Activated CD8-positive, alpha-beta memory T cell treated with anti-CD3 and anti-CD28 coated beads for 1 hour (primary cell): Measurements from ENCODE around the gene BMP7.

Source experiments
- DNase-seq, 2 donors: peaks; one replicate each; pipeline ENCODE4 v3.0.0-alpha.2; 2020; ENCODE audit warnings: low read depth in 1 of 2; ENCODE audit errors: extremely low read depth in 1 of 2

BMP7 gene

DNA sequence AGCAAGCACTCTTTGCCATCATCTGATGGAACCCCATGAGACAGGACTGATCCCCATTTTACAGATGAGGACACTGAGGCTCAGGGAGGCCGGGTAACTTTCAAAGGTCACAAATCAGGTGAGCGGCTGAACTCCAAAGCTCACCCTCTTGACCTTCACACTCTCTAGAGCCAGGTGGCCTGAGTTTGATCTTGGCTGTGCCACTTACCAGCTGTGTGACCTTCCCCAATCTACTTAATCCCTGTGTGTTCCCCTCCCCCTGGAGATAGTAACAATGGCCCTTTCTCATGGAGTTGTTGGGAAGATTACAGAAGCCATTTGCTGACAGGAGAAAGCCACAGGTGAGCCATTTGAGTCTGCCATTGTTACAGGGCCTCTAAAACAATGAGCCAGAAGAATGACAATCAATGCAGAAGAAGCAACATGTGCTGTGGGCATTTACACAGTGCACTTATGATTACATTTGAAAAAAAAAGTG is 34.5 kb downstream of the BMP7 start:
- DNase-seq, result no peak

DNA sequence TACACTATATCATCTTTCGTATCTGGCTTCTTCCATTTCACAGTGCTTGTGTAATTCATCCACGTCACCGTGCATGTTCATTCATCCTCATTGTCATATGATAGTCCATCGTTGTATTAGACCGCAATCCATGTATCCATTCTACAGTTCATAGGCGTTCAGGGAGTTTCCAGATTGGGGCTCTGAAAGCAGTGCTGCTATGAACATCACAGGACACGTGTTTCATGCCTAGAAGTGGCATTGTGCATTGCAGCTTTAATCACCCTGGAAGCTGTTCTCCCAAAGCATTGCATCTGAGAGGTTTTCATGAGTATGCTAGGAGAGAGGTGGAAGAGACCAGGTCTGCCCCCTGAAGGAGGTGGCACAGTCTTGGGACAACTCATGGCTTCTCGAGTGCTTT is 35.3 kb downstream of the BMP7 start:
- DNase-seq, result no peak

DNA sequence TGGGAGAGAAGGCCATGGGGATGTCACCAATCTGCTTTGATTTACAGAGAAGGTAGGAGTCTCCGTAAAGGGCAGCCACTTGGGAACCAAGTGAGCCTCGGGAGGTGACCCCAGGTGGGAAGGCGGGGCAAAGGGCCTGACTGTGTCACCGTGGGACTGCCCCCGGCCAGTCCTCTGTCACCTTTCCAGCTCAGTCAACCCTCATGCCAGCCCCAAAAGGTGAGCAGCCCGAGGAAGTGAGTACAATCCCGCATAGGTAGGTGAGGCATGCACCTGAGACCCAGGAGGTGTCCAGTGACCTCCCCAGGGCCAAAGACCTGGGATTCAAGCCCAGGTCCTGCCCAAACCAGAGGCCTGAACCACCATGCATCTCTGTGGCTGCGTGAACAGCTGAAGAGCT is 36.2 kb downstream of the BMP7 start:
- no peak for DNase-seq

- DNase-seq, result no peak
Measured at GRCh38 chr20:57229490-57229889, 37.0 kb downstream of the BMP7 start.

- no peak for DNase-seq
Measured at GRCh38 chr20:57225830-57226229, 40.6 kb downstream of the BMP7 start.

GRCh38 chr20:57225197-57225733 is 41.2 kb downstream of the BMP7 start:
- DNase-seq, result no peak

- no peak for DNase-seq
Measured at GRCh38 chr20:57224641-57225138, 41.8 kb downstream of the BMP7 start.

GRCh38 chr20:57223648-57224489 is 42.6 kb downstream of the BMP7 start:
- DNase-seq, result no peak

DNA sequence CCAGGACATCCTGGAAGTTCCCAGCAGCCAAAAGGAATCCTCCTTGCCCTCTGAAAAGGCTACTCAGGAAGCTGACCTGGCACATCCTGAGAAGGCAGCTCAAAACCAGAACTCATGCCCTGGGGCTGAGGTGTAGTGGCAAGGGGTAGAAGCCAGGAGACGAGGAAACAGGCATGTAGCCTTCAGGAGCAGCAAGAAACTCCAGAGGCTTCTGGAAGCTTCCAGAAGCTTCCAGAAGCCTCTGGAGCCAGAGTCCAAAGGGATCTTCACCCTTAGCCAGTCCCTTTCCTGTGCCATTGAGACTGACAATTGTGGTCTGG is 43.9 kb downstream of the BMP7 start:
- no peak for DNase-seq

GRCh38 chr20:57221916-57222630 is 44.4 kb downstream of the BMP7 start:
- no peak for DNase-seq

- DNase-seq, result no peak
Measured at GRCh38 chr20:57220337-57221145, 45.9 kb downstream of the BMP7 start.

DNA sequence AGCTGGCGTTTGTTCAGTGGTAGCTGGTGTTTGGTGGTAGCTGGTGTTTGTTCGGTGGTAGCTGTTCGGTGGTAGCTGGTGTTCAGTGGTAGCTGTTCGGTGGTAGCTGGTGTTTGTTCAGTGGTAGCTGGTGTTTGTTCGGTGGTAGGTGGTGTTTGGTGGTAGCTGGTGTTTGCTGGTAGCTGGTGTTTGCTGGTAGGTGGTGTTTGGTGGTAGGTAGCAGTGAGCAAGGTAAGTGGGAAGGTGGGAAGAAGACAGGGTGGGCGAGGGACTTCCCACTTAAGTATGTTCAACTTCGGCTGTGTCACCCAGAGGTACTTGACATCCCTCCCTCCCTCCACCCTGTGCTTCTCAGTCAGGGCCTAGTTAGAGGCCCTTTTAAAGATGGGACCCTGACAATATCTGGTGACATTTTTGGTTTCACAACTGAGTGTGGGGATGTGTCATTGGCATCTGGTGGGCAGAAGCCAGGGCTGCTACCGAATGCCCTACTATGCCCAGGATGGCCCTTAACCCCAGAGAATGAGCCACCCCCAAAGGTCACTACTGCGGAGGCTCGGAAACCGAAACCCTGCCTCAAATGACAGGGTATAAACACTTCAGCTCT is 47.3 kb downstream of the BMP7 start:
- DNase-seq, result no peak

GRCh38 chr20:57218489-57218888 is 48.0 kb downstream of the BMP7 start:
- no peak for DNase-seq

DNA sequence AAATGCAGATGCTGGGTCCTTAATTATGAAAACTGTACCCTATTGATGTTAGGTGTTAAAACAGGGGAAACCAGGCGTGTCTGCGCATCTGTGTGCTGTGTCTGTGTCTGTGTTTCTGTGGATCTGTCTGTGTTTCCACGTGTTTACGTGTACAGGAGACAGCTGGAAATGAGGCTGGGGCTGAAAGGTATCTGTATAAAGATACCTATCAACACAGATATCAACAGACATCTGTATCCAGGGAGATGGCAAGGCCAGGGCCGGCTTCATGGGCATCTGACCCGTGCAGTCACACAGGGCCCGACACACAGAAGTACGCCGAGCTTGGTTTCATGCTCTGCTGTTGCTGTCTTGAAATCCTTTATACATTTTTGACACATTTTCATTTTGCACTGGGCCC is 48.6 kb downstream of the BMP7 start:
- no peak for DNase-seq

DNA sequence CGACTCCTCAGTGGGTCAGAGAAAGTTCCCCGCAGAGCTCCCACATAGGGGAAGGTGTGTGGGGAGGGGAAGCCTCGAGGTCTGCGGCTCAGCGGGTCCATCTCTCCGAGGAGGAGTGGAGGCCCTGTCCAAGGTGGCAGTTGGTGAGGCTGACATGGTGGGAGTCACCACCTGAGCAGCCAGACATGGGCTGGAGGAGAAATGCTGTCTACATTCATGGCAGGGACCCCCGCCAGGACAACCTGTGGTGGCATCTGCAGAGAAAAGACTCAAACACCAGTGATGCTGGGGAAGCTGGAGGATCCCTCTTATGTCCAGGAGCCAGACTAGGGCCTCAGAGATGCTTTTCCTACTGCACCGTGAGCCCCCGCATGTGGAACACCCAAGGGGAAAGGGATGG is 49.8 kb downstream of the BMP7 start:
- no peak for DNase-seq

DNA sequence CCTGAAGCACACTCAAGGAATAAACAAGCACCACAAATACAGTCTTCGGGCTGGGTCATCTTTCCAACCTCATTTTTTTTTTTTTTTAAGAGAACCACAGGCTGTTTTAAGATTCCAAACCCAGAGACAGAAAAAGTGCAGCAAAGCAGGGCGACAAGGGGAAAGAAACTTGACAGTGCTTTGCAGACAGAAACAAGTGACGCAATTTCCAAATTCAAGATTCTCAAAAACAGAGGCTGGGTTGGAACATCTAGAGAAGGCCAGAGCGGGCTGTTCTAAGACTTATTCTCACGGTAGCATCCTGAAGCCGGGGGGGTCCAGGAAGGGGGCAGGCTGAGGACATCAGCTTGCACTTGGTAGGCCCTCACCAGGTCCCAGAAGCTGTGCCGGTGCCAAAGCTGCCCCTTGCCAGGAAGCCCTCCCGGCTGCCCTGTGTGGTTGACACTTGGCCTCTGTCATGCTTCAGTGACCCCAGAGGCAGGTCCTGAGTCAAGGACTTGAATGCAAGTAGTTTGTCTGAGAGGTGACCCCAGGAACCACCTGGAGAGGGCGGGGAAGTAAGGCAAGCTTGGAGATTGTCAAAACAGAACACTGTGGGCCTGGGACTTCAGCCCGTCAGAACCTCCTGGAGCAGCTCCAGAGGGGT is 50.5 kb downstream of the BMP7 start:
- DNase-seq, result no peak

- no peak for DNase-seq
Measured at GRCh38 chr20:57215426-57215825, 51.0 kb downstream of the BMP7 start.

GRCh38 chr20:57214948-57215347 is 51.5 kb downstream of the BMP7 start:
- DNase-seq, result no peak

GRCh38 chr20:57214427-57214826 is 52.0 kb downstream of the BMP7 start:
- DNase-seq, result no peak

GRCh38 chr20:57213924-57214323 is 52.5 kb downstream of the BMP7 start:
- DNase-seq, result no peak
